HepG2 (cell line): ENCODE results near the gene NTN3. TPM values are rescaled to one million over a fixed set of nuclear protein-coding genes. Genes with fewer than 3 reads are reported as not detected.
A peak's percentile ranks its signal among the peaks of the same experiment; 100 is the strongest.

Source experiments
- CAMTA2 ChIP-seq: sonication (generic); formaldehyde crosslinking; IDR thresholded peaks from 2 replicates; pipeline ENCODE4 v1.4.0; 2020; ENCODE audit warnings: mild to moderate bottlenecking, missing genetic modification reagents, borderline replicate concordance
- FOXK1 ChIP-seq: sonication (generic); formaldehyde crosslinking; IDR thresholded peaks from 2 replicates; pipeline ENCODE4 v1.4.0; 2020; ENCODE audit warnings: low read depth, missing genetic modification reagents, borderline replicate concordance
- GATA4 ChIP-seq: sonication (generic); IDR thresholded peaks from 2 replicates; pipeline ENCODE4 v1.6.1; 2016; ENCODE audit warnings: antibody characterized with exemption, low read depth, borderline replicate concordance
- GLI4 ChIP-seq: sonication (generic); formaldehyde crosslinking; IDR thresholded peaks from 2 replicates; pipeline ENCODE4 v1.5.1; 2020; ENCODE audit warnings: missing genetic modification reagents, mild to moderate bottlenecking, moderate library complexity, borderline replicate concordance
- HMG20B ChIP-seq: conservative IDR thresholded peaks from 2 replicates; pipeline ENCODE4 v1.6.1; 2016; ENCODE audit warnings: missing genetic modification reagents, missing compliant biosample characterization
- MIXL1 ChIP-seq: IDR thresholded peaks from 2 replicates; pipeline ENCODE4 v1.6.1; 2016
- NFE2L1 ChIP-seq: sonication (generic); formaldehyde crosslinking; IDR thresholded peaks from 2 replicates; pipeline ENCODE4 v1.4.0; 2020; ENCODE audit warnings: missing genetic modification reagents, mild to moderate bottlenecking, borderline replicate concordance
- POGZ ChIP-seq: sonication (generic); formaldehyde crosslinking; IDR thresholded peaks from 2 replicates; pipeline ENCODE4 v1.4.0; 2020; ENCODE audit warnings: mild to moderate bottlenecking, missing genetic modification reagents
- TAF1 ChIP-seq: sonication (generic); formaldehyde crosslinking; IDR thresholded peaks from 2 replicates; pipeline ENCODE4 v1.4.0; 2020; ENCODE audit warnings: missing genetic modification reagents
- TP53 ChIP-seq: sonication (generic); formaldehyde crosslinking; conservative IDR thresholded peaks from 2 replicates; pipeline ENCODE4 v1.4.0; 2020; ENCODE audit warnings: missing genetic modification reagents
- YEATS4 ChIP-seq: sonication (generic); formaldehyde crosslinking; IDR thresholded peaks from 2 replicates; pipeline ENCODE4 v1.4.0; 2020; ENCODE audit warnings: missing genetic modification reagents, borderline replicate concordance
- ZFP41 ChIP-seq: sonication (generic); formaldehyde crosslinking; IDR thresholded peaks from 2 replicates; pipeline ENCODE4 v1.4.0; 2020; ENCODE audit warnings: mild to moderate bottlenecking, missing genetic modification reagents, borderline replicate concordance
- ZNF646 ChIP-seq: sonication (generic); formaldehyde crosslinking; IDR thresholded peaks from 2 replicates; pipeline ENCODE4 v1.9.0; 2021; ENCODE audit warnings: mild to moderate bottlenecking, missing genetic modification reagents
- ZNF800 ChIP-seq: sonication (generic); formaldehyde crosslinking; IDR thresholded peaks from 2 replicates; pipeline ENCODE4 v1.4.0; 2020; ENCODE audit warnings: missing genetic modification reagents
- ZZZ3 ChIP-seq: sonication (generic); formaldehyde crosslinking; IDR thresholded peaks from 2 replicates; pipeline ENCODE4 v1.4.0; 2020; ENCODE audit warnings: missing genetic modification reagents, mild to moderate bottlenecking, borderline replicate concordance
- polyA plus RNA-seq, 8 experiments: library from polyadenylated mRNA; depleted of rRNA in 3 of 8; stranded (reverse) in 7 of 8; unstranded in 1 of 8; fragments of >200 nt; fragmentation: Illumina TruSeq in 4 of 8; extraction: Trizol in 4 of 8; gene quantifications; 2 replicates each; pipeline versions ENCODE4 v1.2.1 to v1.2.3, GENCODE V29; 2011 to 2016; ENCODE audit warnings: low read depth in 4 of 8, missing spikeins in 1 of 8, mixed read lengths in 1 of 8; ENCODE audit not compliant: insufficient read depth in 1 of 8
- total RNA-seq, 5 experiments: library from RNA; depleted of rRNA; stranded (reverse); fragments of >200 nt; fragmentation: Illumina TruSeq; extraction: Trizol; gene quantifications; 2 replicates each; pipeline ENCODE4 v1.2.3, GENCODE V29; 2016; ENCODE audit warnings: low read depth in 1 of 5
- TF ChIP-seq, protein P1 (sequence below): sonication (generic); formaldehyde crosslinking; IDR thresholded peaks from 2 replicates; pipeline ENCODE4 v1.4.0; 2020; ENCODE audit warnings: missing genetic modification reagents, borderline replicate concordance

The NTN3 gene
- total and polyA plus RNA-seq, 2 of the 13 experiments (the other 11 are each of a cell fraction or from before 2014, with no cell fraction given) = 0.09 to 0.20 TPM

GRCh38 chr16:2429034-2429770 is 41.9 kb upstream of the NTN3 start, which contains the start of gene CCNF (continued):
- TF ChIP-seq ZNF646 (CRISPR knock-in tag) = no peak
- TF ChIP-seq HMG20B (CRISPR knock-in tag) = no peak
- TF ChIP-seq MIXL1 = no peak
- no peak for TF ChIP-seq NFE2L1
- TF ChIP-seq TP53 (CRISPR knock-in tag) = no peak
- no peak for TF ChIP-seq ZZZ3 (CRISPR knock-in tag)
- TF ChIP-seq POGZ (CRISPR knock-in tag) = no peak
- no peak; the same call in 1 of the 2 replicates for TF ChIP-seq ZFP41 (CRISPR knock-in tag)
- no peak for TF ChIP-seq FOXK1
- peak; percentile 32 for TF ChIP-seq YEATS4 (CRISPR knock-in tag)
- TF ChIP-seq, protein P1, sequence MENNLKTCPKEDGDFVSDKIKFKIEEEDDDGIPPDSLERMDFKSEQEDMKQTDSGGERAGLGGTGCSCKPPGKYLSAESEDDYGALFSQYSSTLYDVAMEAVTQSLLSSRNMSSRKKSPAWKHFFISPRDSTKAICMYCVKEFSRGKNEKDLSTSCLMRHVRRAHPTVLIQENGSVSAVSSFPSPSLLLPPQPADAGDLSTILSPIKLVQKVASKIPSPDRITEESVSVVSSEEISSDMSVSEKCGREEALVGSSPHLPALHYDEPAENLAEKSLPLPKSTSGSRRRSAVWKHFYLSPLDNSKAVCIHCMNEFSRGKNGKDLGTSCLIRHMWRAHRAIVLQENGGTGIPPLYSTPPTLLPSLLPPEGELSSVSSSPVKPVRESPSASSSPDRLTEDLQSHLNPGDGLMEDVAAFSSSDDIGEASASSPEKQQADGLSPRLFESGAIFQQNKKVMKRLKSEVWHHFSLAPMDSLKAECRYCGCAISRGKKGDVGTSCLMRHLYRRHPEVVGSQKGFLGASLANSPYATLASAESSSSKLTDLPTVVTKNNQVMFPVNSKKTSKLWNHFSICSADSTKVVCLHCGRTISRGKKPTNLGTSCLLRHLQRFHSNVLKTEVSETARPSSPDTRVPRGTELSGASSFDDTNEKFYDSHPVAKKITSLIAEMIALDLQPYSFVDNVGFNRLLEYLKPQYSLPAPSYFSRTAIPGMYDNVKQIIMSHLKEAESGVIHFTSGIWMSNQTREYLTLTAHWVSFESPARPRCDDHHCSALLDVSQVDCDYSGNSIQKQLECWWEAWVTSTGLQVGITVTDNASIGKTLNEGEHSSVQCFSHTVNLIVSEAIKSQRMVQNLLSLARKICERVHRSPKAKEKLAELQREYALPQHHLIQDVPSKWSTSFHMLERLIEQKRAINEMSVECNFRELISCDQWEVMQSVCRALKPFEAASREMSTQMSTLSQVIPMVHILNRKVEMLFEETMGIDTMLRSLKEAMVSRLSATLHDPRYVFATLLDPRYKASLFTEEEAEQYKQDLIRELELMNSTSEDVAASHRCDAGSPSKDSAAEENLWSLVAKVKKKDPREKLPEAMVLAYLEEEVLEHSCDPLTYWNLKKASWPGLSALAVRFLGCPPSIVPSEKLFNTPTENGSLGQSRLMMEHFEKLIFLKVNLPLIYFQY (CRISPR knock-in tag) = no peak
- TF ChIP-seq TAF1 (CRISPR knock-in tag) = peak; percentile 60; the same call in 1 of the 2 replicates
- no peak for TF ChIP-seq ZNF800 (CRISPR knock-in tag)
- no peak for TF ChIP-seq CAMTA2 (CRISPR knock-in tag)
- TF ChIP-seq GATA4 = no peak
- TF ChIP-seq GLI4 (CRISPR knock-in tag) = no peak
